NCI-H524 treated with DMSO at 0.1 percent for 48 hours (cell line): ENCODE results near the gene SENP1.
"Not testable (repeated sequence)": the region's sequence is repeated elsewhere in the genome, so short reads cannot be mapped to it uniquely, and the experiment has no call there.

Source experiments
- DNase-seq: peaks from one replicate; lab custom pipeline; 2025; lab: John Stamatoyannopoulos, UW

Gene SENP1

GRCh38 chr12:48105867-48106680, at the start of gene SENP1:
Gene SENP1 (minus strand): TSS chr12:48106079. CDS start chr12:48101472, 4,607 bp downstream.
- DNase-seq, result peak; percentile 35

GRCh38 chr12:48151103-48151771, 45.4 kb upstream of the SENP1 start:
- DNase-seq, result no peak

GRCh38 chr12:48145981-48146380, 40.1 kb upstream of the SENP1 start:
- no peak for DNase-seq

- no peak for DNase-seq
These were observed 38.0 kb upstream of the SENP1 start for GRCh38 chr12:48143898-48144297.

GRCh38 chr12:48142818-48143674, 37.2 kb upstream of the SENP1 start:
- DNase-seq, result no peak

- DNase-seq, result no peak
These were observed 29.1 kb upstream of the SENP1 start for GRCh38 chr12:48135027-48135426.

- no peak for DNase-seq
These were observed 26.9 kb upstream of the SENP1 start for GRCh38 chr12:48132826-48133225.

GRCh38 chr12:48131517-48131916, 25.6 kb upstream of the SENP1 start:
- DNase-seq, result no peak

- DNase-seq, result no peak
These were observed 23.5 kb upstream of the SENP1 start for GRCh38 chr12:48129376-48129775.

GRCh38 chr12:48128800-48129199, 22.9 kb upstream of the SENP1 start:
- DNase-seq, result no peak

GRCh38 chr12:48126953-48127630, 21.2 kb upstream of the SENP1 start:
- DNase-seq, result no peak

- DNase-seq, result no peak
These were observed 20.1 kb upstream of the SENP1 start for GRCh38 chr12:48125985-48126384.

- DNase-seq, result not testable (repeated sequence)
These were observed 19.7 kb upstream of the SENP1 start for GRCh38 chr12:48125542-48125941.

GRCh38 chr12:48123169-48123568, 17.3 kb upstream of the SENP1 start:
- DNase-seq, result no peak

GRCh38 chr12:48122065-48122834, 16.4 kb upstream of the SENP1 start:
- no peak for DNase-seq

GRCh38 chr12:48121522-48121921, 15.6 kb upstream of the SENP1 start:
- DNase-seq, result no peak

- no peak for DNase-seq
These were observed 13.9 kb upstream of the SENP1 start for GRCh38 chr12:48119834-48120195.

- peak; percentile 60 for DNase-seq
These were observed 13.4 kb upstream of the SENP1 start, which contains the start of gene PFKM for GRCh38 chr12:48119078-48119833. Gene PFKM (plus strand): TSS chr12:48119364. CDS start chr12:48122775, 3,411 bp downstream.

GRCh38 chr12:48118284-48118871, 12.5 kb upstream of the SENP1 start:
- no peak for DNase-seq

GRCh38 chr12:48115957-48116356, 10.1 kb upstream of the SENP1 start:
- no peak for DNase-seq
